Measurements from ENCODE around the gene PAOX.

The PAOX gene

GRCh38 chr10:133349577-133350011, 29.5 kb upstream of the PAOX start:
- no peak for DNase-seq (ENCODE audit: low read depth in 2 of 2)
- no peak for TF ChIP-seq CTCF (IDR thresholded peaks at IDR 0.05; ENCODE audit: low read depth, low read length)
- H3K4me3 ChIP-seq (replicated peaks in 1 of 2; ENCODE audit: low read depth in 2 of 2, low read length in 2 of 2) = no peak overlapping the region

GRCh38 chr10:133350283-133350949, 28.6 kb upstream of the PAOX start:
- TF ChIP-seq CTCF (IDR thresholded peaks at IDR 0.05; ENCODE audit: low read depth, low read length) = no peak
- no peak overlapping the region for H3K4me3 ChIP-seq (replicated peaks in 1 of 2; ENCODE audit: low read depth in 2 of 2, low read length in 2 of 2)
- no peak for DNase-seq (ENCODE audit: low read depth in 2 of 2)

- no peak overlapping the region for H3K4me3 ChIP-seq (replicated peaks in 1 of 2; ENCODE audit: low read depth in 2 of 2, low read length in 2 of 2)
- no peak for DNase-seq (ENCODE audit: low read depth in 2 of 2)
- no peak for TF ChIP-seq CTCF (IDR thresholded peaks at IDR 0.05; ENCODE audit: low read depth, low read length)
Observed at GRCh38 chr10:133350950-133351329, 28.1 kb upstream of the PAOX start.

GRCh38 chr10:133351408-133352318, 27.4 kb upstream of the PAOX start:
- no peak for TF ChIP-seq CTCF (IDR thresholded peaks at IDR 0.05; ENCODE audit: low read depth, low read length)
- H3K4me3 ChIP-seq (replicated peaks in 1 of 2; ENCODE audit: low read depth in 2 of 2, low read length in 2 of 2) = no peak overlapping the region
- no peak for DNase-seq (ENCODE audit: low read depth in 2 of 2)

- no peak for DNase-seq (ENCODE audit: low read depth in 2 of 2)
- TF ChIP-seq CTCF (IDR thresholded peaks at IDR 0.05; ENCODE audit: low read depth, low read length) = no peak
Observed at GRCh38 chr10:133353202-133353959, 25.7 kb upstream of the PAOX start.

GRCh38 chr10:133353988-133354605, 25.0 kb upstream of the PAOX start:
- TF ChIP-seq CTCF (IDR thresholded peaks at IDR 0.05; ENCODE audit: low read depth, low read length) = no peak
- DNase-seq (ENCODE audit: low read depth in 2 of 2) = no peak
- H3K4me3 ChIP-seq (replicated peaks in 1 of 2; ENCODE audit: low read depth in 2 of 2, low read length in 2 of 2) = no peak overlapping the region

More at GRCh38 chr10:133353202-133353959, 25.7 kb upstream of the PAOX start:
- H3K4me3 ChIP-seq (replicated peaks in 1 of 2; ENCODE audit: low read depth in 2 of 2, low read length in 2 of 2) = no peak overlapping the region

Measured in cardiac fibroblast (primary cell).